T-helper 17 cell (primary cell): Measurements from ENCODE around the gene NCBP2L. TPM values are rescaled to one million over a fixed set of nuclear protein-coding genes. Genes with fewer than 3 reads are reported as not detected.

Experiments used
- ATAC-seq: fragments of 150-1000 bp; cut with Tn5 transposase; 2 replicates; pipeline ENCODE4 v1.10.0; 2021; ENCODE audit warnings: mild to moderate bottlenecking, moderate library complexity
- DNase-seq, 3 donors: peaks; one replicate each; pipeline versions ENCODE4 v3.0.0 to v3.0.0-alpha.2; 2020 to 2021
- H3K9me3 ChIP-seq: one replicate; pipeline ENCODE4 v1.7.0; 2013; ENCODE audit warnings: low read length, mild to moderate bottlenecking; ENCODE audit not compliant: control insufficient read depth, poor library complexity, severe bottlenecking
- H3K27ac Mint-ChIP-seq: one replicate; pipeline ENCODE4 v1.8.0; 2022; ENCODE audit warnings: mild to moderate bottlenecking, moderate library complexity, mixed read lengths
- H3K27me3 Mint-ChIP-seq: one replicate; pipeline ENCODE4 v1.8.0; 2022; ENCODE audit warnings: mixed read lengths
- H3K36me3 Mint-ChIP-seq: one replicate; pipeline ENCODE4 v1.8.0; 2022; ENCODE audit warnings: low read depth, mixed read lengths
- H3K4me1 Mint-ChIP-seq: one replicate; pipeline ENCODE4 v1.8.0; 2022; ENCODE audit warnings: mild to moderate bottlenecking, mixed read lengths
- H3K4me3 Mint-ChIP-seq: one replicate; pipeline ENCODE4 v1.8.0; 2022; ENCODE audit warnings: mild to moderate bottlenecking, moderate library complexity, mixed read lengths
- total RNA-seq, 4 donors: library from RNA in 2 of 4; stranded (reverse) in 2 of 4; gene quantifications; one replicate each; pipeline ENCODE4 v1.2.3 and lab custom pipeline; 2022 to 2026

Gene NCBP2L
- total RNA-seq (under 1 TPM in 1 of 2 donors, not detected in 1; 0.21 TPM), total RNA-seq (lab: John Stamatoyannopoulos, UW) (0 reads per million in 2 donors)

DNA sequence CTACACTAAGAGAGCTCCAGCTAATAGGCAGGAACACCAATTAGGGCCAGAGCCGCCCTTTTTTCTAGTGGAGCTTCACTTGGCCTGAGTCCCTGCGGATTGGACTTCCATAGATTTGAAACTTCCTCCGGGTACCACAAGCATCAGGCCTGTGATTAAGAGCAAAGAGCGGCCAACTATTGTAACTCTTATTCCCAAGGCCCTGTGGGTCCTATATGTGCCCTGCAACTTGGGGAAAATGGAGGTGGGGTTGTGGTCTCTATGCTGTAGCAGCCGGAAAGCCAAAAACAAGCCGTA is at the start of gene NCBP2L:
NCBP2L (plus strand) TSS at position 198 of the 297 bp plus-strand sequence. CDS start 16,488 bp downstream, outside the sequence.
- DNase-seq = no peak
- no peak for ATAC-seq
- H3K36me3 Mint-ChIP-seq = no peaks in the 10 kb centered on the region
- H3K4me1 Mint-ChIP-seq = peaks cover 12% of the 10 kb centered on the region
- peak within 1 kb of the TSS; percentile 92 for H3K27ac Mint-ChIP-seq
- H3K9me3 ChIP-seq = no peaks in the 10 kb centered on the region
- peak within 1 kb of the TSS; percentile 96 for H3K4me3 Mint-ChIP-seq
- no peaks in the 10 kb centered on the region for H3K27me3 Mint-ChIP-seq

DNA sequence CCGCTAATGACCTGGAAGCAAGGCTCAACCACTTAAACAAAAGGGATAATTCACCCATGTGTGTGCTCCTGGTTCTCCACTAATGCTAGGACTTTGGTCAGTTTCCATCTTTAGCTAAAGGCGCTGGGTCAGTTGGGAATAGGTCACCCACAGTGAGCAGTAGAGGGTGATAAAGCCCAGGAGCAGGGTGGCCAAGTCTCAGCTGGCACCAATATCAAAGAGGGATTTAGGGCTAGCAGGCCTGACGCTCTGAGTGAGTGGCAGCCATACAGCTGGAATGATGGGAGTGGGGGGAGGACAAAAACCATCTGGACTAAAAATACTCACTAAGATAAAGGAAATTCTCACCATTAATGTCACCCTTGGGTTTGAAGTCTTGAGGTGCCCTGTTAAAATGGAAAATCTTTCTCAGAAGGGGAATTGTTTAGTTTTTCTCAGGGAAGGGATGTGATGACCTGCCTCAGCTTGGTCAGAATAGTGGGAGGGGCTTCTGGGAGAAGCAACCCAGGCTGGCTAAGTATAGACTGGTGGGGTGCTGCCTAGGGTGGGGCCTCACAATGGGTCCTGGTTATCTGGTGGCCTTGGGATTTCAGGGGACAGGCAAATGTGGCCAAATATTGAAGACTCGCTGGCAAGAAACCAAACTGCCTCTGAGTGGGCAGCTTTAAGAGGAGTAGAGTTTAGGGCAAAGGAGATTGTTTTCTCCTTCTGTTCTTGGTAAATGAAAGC is 49.0 kb upstream of the NCBP2L start:
- H3K9me3 ChIP-seq = no peaks in the 10 kb centered on the region
- ATAC-seq = no peak
- H3K4me1 Mint-ChIP-seq = peaks cover 2% of the 10 kb centered on the region
- H3K27me3 Mint-ChIP-seq = no peaks in the 10 kb centered on the region
- H3K4me3 Mint-ChIP-seq = no peak overlapping the region
- H3K36me3 Mint-ChIP-seq = peaks cover 4% of the 10 kb centered on the region
- DNase-seq = no peak
- H3K27ac Mint-ChIP-seq = no peak overlapping the region

DNA sequence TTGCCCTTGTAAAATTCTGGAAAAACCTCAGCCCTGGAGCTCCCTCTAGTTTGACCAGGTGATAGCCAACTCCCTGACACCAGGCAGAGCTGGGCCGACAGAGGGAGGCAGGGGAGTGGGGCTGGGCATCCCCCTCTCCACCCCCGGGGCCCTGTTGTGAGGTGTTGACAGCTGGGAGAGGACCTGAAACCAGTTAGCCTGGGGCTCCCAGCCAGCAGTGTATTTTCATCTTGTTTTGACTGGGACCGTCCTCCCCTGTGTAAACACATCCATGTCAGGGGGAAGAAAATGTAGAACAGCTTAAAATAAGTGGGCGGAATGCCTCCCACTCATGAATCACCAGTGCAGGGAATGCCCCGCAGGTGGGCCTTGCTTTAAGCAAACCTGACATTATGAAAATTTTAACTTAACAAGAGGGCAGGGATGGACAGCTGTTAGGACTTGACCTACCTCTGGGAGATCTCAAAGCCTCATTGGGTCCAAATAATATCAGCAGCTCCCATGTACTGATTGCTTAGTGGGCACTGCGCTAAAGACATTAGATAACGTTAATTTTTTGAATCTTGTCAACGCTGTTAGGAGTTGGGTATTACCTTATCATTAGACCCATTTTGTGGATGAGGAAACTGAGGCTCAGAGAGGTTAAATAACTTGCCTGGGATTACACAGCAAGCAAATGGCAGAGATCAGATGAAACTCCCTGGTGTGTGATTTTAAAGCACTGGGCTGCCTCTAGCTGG is 47.8 kb upstream of the NCBP2L start:
- DNase-seq = no peak
- Mint-ChIP-seq H3K4me3 (no peak overlapping the region), H3K27ac (no peak overlapping the region), H3K27me3 (no peaks in the 10 kb centered on the region), H3K36me3 (peaks cover 3% of the 10 kb centered on the region), H3K4me1 (no peaks in the 10 kb centered on the region)
- no peak for ATAC-seq
- H3K9me3 ChIP-seq = no peaks in the 10 kb centered on the region

DNA sequence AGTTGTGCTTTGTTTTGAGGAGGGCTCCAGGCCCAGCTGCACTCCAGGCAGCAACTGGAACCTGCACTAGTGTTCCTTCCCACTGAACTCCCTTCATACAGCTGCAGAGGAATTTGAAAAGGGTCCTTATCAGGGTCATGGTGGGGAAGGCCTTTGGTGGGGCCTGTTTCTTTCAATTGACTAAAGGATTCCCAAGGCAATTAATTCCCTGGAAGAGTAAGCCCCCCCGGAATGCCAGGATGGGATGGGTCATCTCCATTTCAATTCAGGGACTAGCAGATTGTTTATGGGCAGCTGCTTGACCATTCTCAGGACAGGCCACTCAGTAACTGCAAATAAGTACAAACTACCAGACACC is 47.3 kb upstream of the NCBP2L start:
- Mint-ChIP-seq H3K36me3 (peaks cover 3% of the 10 kb centered on the region), H3K4me3 (no peak overlapping the region), H3K27me3 (no peaks in the 10 kb centered on the region), H3K4me1 (no peaks in the 10 kb centered on the region), H3K27ac (no peak overlapping the region)
- ATAC-seq = no peak
- DNase-seq = no peak
- H3K9me3 ChIP-seq = no peaks in the 10 kb centered on the region

DNA sequence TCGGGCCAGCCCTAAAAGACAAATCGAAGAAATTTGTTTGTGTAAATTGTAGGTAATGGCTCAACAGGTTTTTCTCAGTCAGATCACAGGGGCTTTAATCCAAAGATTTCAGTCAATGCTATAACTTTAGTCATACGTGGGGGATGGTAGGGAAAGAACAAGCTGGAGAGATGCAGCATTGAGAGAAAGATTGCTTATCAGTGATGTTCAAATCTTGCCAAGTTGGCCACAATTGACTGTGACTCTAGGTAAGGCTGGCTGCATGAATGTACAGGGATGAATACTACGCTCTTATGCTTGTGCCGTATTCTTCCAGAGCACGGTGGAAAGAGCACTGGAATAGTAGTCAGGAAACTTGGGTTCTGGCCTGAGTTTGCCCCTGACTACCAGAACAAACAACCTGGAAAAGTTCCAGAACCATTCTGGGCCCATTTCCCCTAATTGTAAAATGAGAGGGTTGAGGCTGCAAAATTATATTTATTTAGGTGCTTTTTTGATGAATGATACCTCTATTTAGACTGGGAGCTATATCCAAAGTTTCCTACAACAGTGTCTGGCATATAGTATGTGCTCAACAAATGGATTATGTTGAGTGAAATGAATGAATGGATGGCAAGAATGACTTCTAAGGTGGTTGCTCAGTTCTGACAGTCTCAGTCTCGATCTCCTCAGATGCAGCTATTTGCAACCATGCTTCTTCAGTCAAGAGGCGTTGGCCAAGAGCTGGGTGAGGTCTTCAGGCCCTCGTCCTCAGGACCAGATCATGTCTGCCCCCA is 46.4 kb upstream of the NCBP2L start:
- Mint-ChIP-seq H3K27me3 (no peaks in the 10 kb centered on the region), H3K4me1 (no peaks in the 10 kb centered on the region), H3K27ac (no peak overlapping the region), H3K36me3 (peaks cover 3% of the 10 kb centered on the region), H3K4me3 (no peak overlapping the region)
- no peak for ATAC-seq
- no peak for DNase-seq
- H3K9me3 ChIP-seq = no peaks in the 10 kb centered on the region

DNA sequence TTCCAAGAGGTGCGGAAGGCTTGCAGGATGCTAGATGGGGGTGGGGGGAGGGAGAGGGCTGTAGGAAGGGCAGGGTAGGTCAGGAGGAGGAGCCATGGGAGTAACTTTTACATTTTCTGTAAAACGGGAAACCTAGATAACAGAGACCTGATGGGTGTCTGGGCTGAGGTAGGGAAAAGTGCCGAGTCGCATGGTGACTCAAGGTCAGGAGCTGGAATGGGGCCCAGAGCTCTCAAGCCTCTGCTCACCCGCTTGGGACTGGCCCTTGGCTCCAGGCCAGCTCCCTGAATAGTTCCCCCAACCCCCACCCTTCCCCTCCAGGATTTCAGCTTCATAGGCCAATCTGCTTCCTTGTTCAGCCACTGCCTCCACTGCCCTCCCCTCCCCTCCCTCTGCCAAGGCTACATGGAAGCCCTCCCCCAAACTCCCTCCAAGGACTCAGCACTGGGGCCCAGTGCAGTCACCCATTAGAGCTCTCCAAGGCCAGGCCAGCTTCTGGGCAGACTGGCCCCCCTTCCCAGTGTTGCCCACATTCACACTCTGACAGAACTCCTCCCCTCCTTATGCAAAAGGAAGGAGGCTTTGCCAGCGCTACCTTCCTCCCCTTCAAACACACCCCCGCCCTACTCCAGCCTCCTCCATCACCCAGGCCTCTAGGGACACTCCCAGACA is 45.6 kb upstream of the NCBP2L start:
- no peak for ATAC-seq
- Mint-ChIP-seq H3K27ac (no peak overlapping the region), H3K36me3 (peaks cover 3% of the 10 kb centered on the region)

DNA sequence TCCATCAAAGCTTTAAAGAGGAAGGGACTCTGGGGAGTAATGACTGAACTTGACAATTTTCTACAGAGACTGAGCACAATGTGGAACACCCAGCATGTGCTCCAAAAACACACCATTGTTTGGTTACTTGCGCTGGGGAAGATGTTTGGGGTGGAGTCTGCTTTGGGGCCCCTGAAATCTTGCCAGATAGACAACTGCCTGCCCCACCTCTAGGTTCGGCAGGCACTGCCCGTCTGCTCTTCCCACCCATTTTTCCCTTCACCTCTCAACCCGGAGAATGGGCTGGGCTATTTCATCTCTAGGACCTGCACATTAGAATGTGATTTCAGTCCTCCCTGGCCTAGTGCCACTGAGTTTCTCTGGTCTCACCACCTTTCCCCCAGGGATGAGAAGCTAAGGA is 43.8 kb upstream of the NCBP2L start:
- Mint-ChIP-seq H3K27ac (peak overlapping the region; percentile 41), H3K4me3 (no peak overlapping the region), H3K27me3 (no peaks in the 10 kb centered on the region), H3K36me3 (peaks cover 3% of the 10 kb centered on the region), H3K4me1 (no peaks in the 10 kb centered on the region)
- ATAC-seq = no peak
- H3K9me3 ChIP-seq = no peaks in the 10 kb centered on the region
- DNase-seq = no peak

More for the DNA sequence above, 45.6 kb upstream of the NCBP2L start:
- no peaks in the 10 kb centered on the region for H3K9me3 ChIP-seq
- H3K27me3 Mint-ChIP-seq = no peaks in the 10 kb centered on the region
- no peaks in the 10 kb centered on the region for H3K4me1 Mint-ChIP-seq
- H3K4me3 Mint-ChIP-seq = no peak overlapping the region
- no peak for DNase-seq

DNA sequence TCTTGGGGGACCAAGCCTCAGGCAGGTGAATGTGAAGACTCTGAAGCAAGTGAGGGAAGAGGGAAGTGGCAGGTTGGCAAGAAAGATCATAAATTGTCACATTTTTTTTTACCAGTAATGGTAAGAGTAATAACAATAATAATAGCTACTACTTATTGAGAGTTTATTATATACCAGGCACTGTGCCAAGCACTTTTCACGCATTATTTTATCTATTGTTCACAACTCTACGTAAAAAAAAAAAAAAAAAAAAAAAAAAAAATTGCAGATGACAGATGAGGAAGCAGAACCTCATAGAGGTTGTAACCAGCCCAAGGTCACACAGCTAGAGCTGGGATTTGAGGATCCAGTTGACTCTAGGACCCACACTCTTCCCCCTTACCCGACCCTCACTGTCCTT is 42.9 kb upstream of the NCBP2L start:
- H3K4me1 Mint-ChIP-seq = no peaks in the 10 kb centered on the region
- H3K9me3 ChIP-seq = no peaks in the 10 kb centered on the region
- H3K27ac Mint-ChIP-seq = no peak overlapping the region
- DNase-seq (no peak), ATAC-seq (no peak)
- no peaks in the 10 kb centered on the region for H3K27me3 Mint-ChIP-seq
- peaks cover 3% of the 10 kb centered on the region for H3K36me3 Mint-ChIP-seq
- H3K4me3 Mint-ChIP-seq = no peak overlapping the region

DNA sequence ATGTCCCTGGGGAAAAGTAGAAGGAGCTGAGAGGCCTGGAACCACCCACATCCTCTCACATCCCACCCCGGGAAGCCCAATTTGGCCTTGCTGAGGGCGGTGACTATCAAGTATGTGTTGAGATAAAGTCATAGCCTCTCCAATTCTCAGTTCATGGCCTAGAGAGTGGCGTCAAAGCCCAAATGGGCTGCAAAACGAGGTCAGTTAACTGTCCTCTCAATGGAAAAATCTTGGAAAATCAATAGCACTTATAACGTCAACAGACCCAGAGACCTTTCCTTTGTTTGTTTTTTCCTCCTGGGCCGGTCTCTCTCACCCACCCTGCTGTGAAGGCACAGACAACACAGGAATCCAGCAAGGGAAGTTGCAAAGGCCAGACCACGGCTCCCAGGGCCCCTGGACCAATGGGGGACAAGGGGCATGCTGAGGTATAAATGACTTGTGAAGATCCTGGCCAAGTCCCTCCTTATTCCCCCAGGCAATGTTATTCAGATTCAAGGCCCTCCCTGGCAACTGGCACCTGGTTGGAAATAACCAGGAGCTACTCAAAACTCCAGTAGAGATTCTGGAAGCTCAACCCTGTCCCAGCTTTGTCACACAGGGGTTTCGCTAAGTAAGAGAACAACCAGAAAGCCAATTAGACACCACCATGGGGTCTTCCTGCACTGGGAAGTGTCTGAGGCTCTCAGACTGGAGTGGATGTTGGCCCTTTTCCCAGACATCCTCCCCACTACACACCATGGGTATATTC is 40.6 kb upstream of the NCBP2L start:
- no peak overlapping the region for H3K4me3 Mint-ChIP-seq
- no peaks in the 10 kb centered on the region for H3K27me3 Mint-ChIP-seq
- ATAC-seq = no peak
- peaks cover 6% of the 10 kb centered on the region for H3K4me1 Mint-ChIP-seq
- no peak for DNase-seq
- H3K27ac Mint-ChIP-seq = no peak overlapping the region
- peaks cover 3% of the 10 kb centered on the region for H3K36me3 Mint-ChIP-seq
- no peaks in the 10 kb centered on the region for H3K9me3 ChIP-seq

DNA sequence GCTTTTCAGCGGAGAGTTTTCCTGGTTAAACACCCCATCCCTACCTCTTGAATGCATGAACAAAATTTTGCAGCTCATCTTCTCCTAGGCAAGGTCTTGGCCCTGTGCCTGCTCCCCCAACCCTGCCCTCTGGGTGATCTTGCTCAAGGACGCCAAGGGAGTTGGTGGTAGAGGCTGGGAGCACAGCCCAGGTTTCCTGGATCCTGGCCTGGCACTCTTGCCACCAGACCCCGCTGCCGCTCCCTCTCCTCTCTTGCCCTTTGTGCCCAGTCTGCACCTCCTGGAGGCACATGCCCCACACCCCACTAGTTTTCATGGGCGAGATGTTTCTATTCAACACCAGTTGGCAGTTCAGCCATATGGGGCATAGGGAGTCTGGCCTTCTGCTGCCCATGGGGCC is 39.3 kb upstream of the NCBP2L start:
- Mint-ChIP-seq H3K27me3 (no peaks in the 10 kb centered on the region), H3K27ac (no peak overlapping the region), H3K4me3 (no peak overlapping the region), H3K36me3 (no peaks in the 10 kb centered on the region), H3K4me1 (peaks cover 16% of the 10 kb centered on the region)
- H3K9me3 ChIP-seq = no peaks in the 10 kb centered on the region
- ATAC-seq = no peak
- DNase-seq = no peak

DNA sequence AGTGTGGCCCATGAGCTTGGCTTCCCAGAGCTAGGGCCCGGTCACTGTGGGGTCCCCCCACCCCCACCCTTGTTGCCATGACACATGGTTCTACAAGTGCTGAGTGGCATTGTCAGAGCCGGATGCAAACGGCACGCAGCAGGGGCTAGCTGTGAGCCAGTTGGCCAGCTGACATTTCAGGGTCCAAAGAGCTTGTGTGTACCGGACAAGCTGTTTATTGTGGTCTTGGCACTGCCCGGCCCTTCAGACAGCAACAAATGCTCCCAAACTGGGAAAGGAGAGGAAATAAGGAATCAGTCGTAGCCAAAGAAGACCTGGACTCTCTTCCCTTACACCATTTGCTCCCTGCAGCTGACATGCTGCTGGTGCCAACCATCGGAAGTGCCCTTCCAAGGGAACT is 38.8 kb upstream of the NCBP2L start:
- H3K4me3 Mint-ChIP-seq = no peak overlapping the region
- peak overlapping the region; percentile 24 for H3K27ac Mint-ChIP-seq
- no peaks in the 10 kb centered on the region for H3K27me3 Mint-ChIP-seq
- H3K9me3 ChIP-seq = no peaks in the 10 kb centered on the region
- peaks cover 16% of the 10 kb centered on the region for H3K4me1 Mint-ChIP-seq
- no peak for ATAC-seq
- no peaks in the 10 kb centered on the region for H3K36me3 Mint-ChIP-seq
- no peak for DNase-seq

DNA sequence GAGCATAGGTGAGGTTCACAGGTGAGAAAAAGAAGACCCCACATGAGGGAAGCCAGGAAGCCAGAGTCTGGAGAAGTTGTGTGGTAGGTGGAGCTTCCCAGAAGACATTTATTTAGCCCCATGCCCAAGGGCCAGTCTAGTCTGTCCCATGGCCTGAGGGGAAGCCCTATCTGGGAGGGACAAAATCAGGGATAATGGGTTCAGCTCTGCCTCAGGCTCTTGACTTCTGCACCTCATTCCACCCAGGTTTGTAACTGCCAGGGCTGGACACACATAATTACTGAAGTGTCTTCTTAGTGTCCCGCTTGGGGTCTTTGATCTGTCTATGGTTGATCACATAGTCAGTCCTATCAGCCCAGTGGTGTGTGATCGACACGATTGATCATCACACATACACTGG is 38.0 kb upstream of the NCBP2L start:
- no peak overlapping the region for H3K4me3 Mint-ChIP-seq
- no peaks in the 10 kb centered on the region for H3K9me3 ChIP-seq
- ATAC-seq (no peak), DNase-seq (no peak)
- H3K27me3 Mint-ChIP-seq = no peaks in the 10 kb centered on the region
- H3K4me1 Mint-ChIP-seq = peaks cover 16% of the 10 kb centered on the region
- H3K36me3 Mint-ChIP-seq = no peaks in the 10 kb centered on the region
- peak overlapping the region; percentile 24 for H3K27ac Mint-ChIP-seq
